Upper lobe of left lung (tissue), 6 donors: ENCODE measurements around the gene MOK. TPM values are rescaled to one million over a fixed set of nuclear protein-coding genes. Genes with fewer than 3 reads are reported as not detected.

ENCODE experiments used
- ATAC-seq, 2 donors: fragments of 200-7000 bp; cut with Tn5 transposase; one replicate each; pipeline ENCODE4 v1.9.1; 2022; ENCODE audit warnings: mild to moderate bottlenecking in 2 of 2, moderate library complexity in 2 of 2; ENCODE audit not compliant: low FRiP score in 2 of 2
- DNase-seq, 2 donors: peaks; one replicate each; pipeline ENCODE4 v3.0.0-alpha.2; 2019 to 2020
- H3K27ac ChIP-seq, 4 donors: fragments of 200-600 bp; sonication (generic); one replicate each; pipeline ENCODE4 v1.5.1; 2016 to 2019
- H3K27me3 ChIP-seq, 4 donors: fragments of 200-600 bp; sonication (generic); one replicate each; pipeline ENCODE4 v1.5.1; 2017 to 2019
- H3K36me3 ChIP-seq, 4 donors: fragments of 200-600 bp; sonication (generic); one replicate each; pipeline ENCODE4 v1.5.1; 2016 to 2019
- H3K4me1 ChIP-seq, 4 donors: fragments of 200-600 bp; sonication (generic); one replicate each; pipeline ENCODE4 v1.5.1; 2018 to 2019
- H3K4me3 ChIP-seq, 4 donors: fragments of 200-600 bp; sonication (generic); one replicate each; pipeline ENCODE4 v1.5.1; 2017 to 2019; ENCODE audit warnings: mild to moderate bottlenecking in 2 of 4, moderate library complexity in 1 of 4
- H3K9me3 ChIP-seq, 4 donors: fragments of 200-600 bp; sonication (generic); one replicate each; pipeline ENCODE4 v1.5.1; 2018 to 2019
- CTCF ChIP-seq, 6 experiments: fragments of 450-650 bp in 4 of 6; fragments of 200-600 bp in 2 of 6; sonication (generic) in 2 of 6; IDR thresholded peaks; one replicate each; pipeline ENCODE4 v1.5.1; 2016 to 2019; ENCODE audit warnings: antibody characterized with exemption in 6 of 6
- EP300 ChIP-seq, 4 donors: sonication (generic); formaldehyde crosslinking; IDR thresholded peaks; one replicate each; pipeline ENCODE4 v1.5.1; 2017; ENCODE audit warnings: antibody characterized with exemption in 4 of 4, control low read depth in 2 of 4
- POLR2A ChIP-seq, 4 donors: fragments of 450-650 bp; IDR thresholded peaks; one replicate each; pipeline ENCODE4 v1.5.1; 2016 to 2017; ENCODE audit warnings: antibody characterized with exemption in 4 of 4, mild to moderate bottlenecking in 2 of 4
- POLR2AphosphoS5 ChIP-seq, 2 donors: sonication (generic); formaldehyde crosslinking; IDR thresholded peaks; one replicate each; pipeline ENCODE4 v1.5.1; 2017; ENCODE audit warnings: antibody characterized with exemption in 2 of 2
- WGBS, 2 donors: methylation state at CpG; one replicate each; pipeline ENCODE4 v1.1.5; 2017 to 2018; 5-methylcytosine and 5-hydroxymethylcytosine counted together
- total RNA-seq, 6 donors: library from RNA; depleted of rRNA in 4 of 6; stranded (reverse); fragments of >200 nt in 4 of 6; gene quantifications; one replicate each; pipeline versions ENCODE4 v1.1.0 to v1.2.1, GENCODE V29; 2016 to 2021
- donor health status: DM: no; HTN: no; CAD: no; lungs with moderate emphysema.
- donor health status: DM: no; HTN: yes; CAD: no; lungs with severe emphysema.

Gene MOK
- total RNA-seq, 6 donors from 2014 or later = 8.8 to 66.0 (median 29.4) TPM

GRCh38 chr14:102229739-102230092, 75.2 kb downstream of the MOK start:
- no peak overlapping the region for H3K4me3 ChIP-seq
- H3K27me3 ChIP-seq = no peaks in the 10 kb centered on the region
- peaks cover 0 to 17% (median 8%) of the 10 kb centered on the region in 4 donors for H3K36me3 ChIP-seq
- 90 to 95% methylated on average over 8 to 9 of the region's 9 CpGs for WGBS, 2 donors
- no peaks in the 10 kb centered on the region for H3K4me1 ChIP-seq
- no peak for ATAC-seq
- no peaks in the 10 kb centered on the region for H3K9me3 ChIP-seq
- no peak for DNase-seq
- no peak overlapping the region for H3K27ac ChIP-seq
- no peak for TF ChIP-seq POLR2A (IDR thresholded peaks at IDR 0.05)
- TF ChIP-seq CTCF (IDR thresholded peaks at IDR 0.05) = no peak
- TF ChIP-seq EP300 (IDR thresholded peaks at IDR 0.05) = no peak
- TF ChIP-seq POLR2AphosphoS5 (IDR thresholded peaks at IDR 0.05) = no peak

- ATAC-seq (no peak), DNase-seq (no peak)
- TF ChIP-seq EP300 (IDR thresholded peaks at IDR 0.05) (no peak), CTCF (IDR thresholded peaks at IDR 0.05) (no peak), POLR2A (IDR thresholded peaks at IDR 0.05) (no peak), POLR2AphosphoS5 (IDR thresholded peaks at IDR 0.05) (no peak)
- Histone ChIP-seq H3K27ac (no peak overlapping the region), H3K4me1 (no peaks in the 10 kb centered on the region), H3K9me3 (no peaks in the 10 kb centered on the region), H3K36me3 (peaks cover 0 to 17% (median 8%) of the 10 kb centered on the region in 4 donors), H3K27me3 (no peaks in the 10 kb centered on the region), H3K4me3 (no peak overlapping the region)
- WGBS, 2 donors = 97% methylated on average over 28 to 43 of the region's 43 CpGs
Observed at GRCh38 chr14:102229071-102229738, 75.8 kb downstream of the MOK start.

- Histone ChIP-seq H3K4me3 (no peak overlapping the region), H3K9me3 (no peaks in the 10 kb centered on the region), H3K36me3 (peaks cover 0 to 17% (median 8%) of the 10 kb centered on the region in 4 donors), H3K4me1 (no peaks in the 10 kb centered on the region), H3K27me3 (no peaks in the 10 kb centered on the region), H3K27ac (no peak overlapping the region)
- WGBS, 2 donors = 80 to 82% methylated on average over 26 to 27 of the region's 28 CpGs
- DNase-seq (no peak), ATAC-seq (peak in 1 of 2 donors; percentile 22)
- TF ChIP-seq POLR2AphosphoS5 (IDR thresholded peaks at IDR 0.05) (no peak), POLR2A (IDR thresholded peaks at IDR 0.05) (no peak), EP300 (IDR thresholded peaks at IDR 0.05) (no peak), CTCF (IDR thresholded peaks at IDR 0.05) (no peak)
Observed at GRCh38 chr14:102227184-102227964, 77.6 kb downstream of the MOK start.

GRCh38 chr14:102226356-102227125, 78.4 kb downstream of the MOK start:
- no peaks in the 10 kb centered on the region for H3K9me3 ChIP-seq
- no peak overlapping the region for H3K27ac ChIP-seq
- no peaks in the 10 kb centered on the region for H3K4me1 ChIP-seq
- TF ChIP-seq CTCF (IDR thresholded peaks at IDR 0.05) (no peak), EP300 (IDR thresholded peaks at IDR 0.05) (no peak)
- H3K4me3 ChIP-seq = no peak overlapping the region
- H3K36me3 ChIP-seq = peaks cover 0 to 11% (median 2%) of the 10 kb centered on the region in 4 donors
- DNase-seq (no peak), ATAC-seq (no peak)
- WGBS, 2 donors = 84 to 90% methylated on average over 22 to 25 of the region's 27 CpGs
- H3K27me3 ChIP-seq = no peaks in the 10 kb centered on the region
